Hepatocyte (in vitro differentiated cells): Measurements from ENCODE around the gene GABARAPL1.

ENCODE experiments used
- EZH2 ChIP-seq: fragments of 200-600 bp; sonication (generic); IDR thresholded peaks from 2 replicates; pipeline ENCODE4 v1.6.1; 2016; ENCODE audit warnings: antibody characterized with exemption, mild to moderate bottlenecking, borderline replicate concordance
- EZH2phosphoT487 ChIP-seq: fragments of 200-600 bp; sonication (generic); IDR thresholded peaks from one replicate; pipeline ENCODE4 v1.6.1; 2018; ENCODE audit warnings: antibody characterized with exemption, mild to moderate bottlenecking, low read depth, moderate library complexity; ENCODE audit not compliant: unreplicated experiment, severe bottlenecking
- TF ChIP-seq, protein P1 (sequence below): fragments of 200-600 bp; sonication (generic); IDR thresholded peaks from 2 replicates; pipeline ENCODE4 v1.5.1; 2016; ENCODE audit warnings: antibody characterized with exemption, mild to moderate bottlenecking; ENCODE audit not compliant: poor library complexity

GRCh38 chr12:10241727-10242126 lies 29.1 kb downstream of the GABARAPL1 start:
- TF ChIP-seq EZH2phosphoT487 (no peak), EZH2 (no peak)
- TF ChIP-seq, protein P1, sequence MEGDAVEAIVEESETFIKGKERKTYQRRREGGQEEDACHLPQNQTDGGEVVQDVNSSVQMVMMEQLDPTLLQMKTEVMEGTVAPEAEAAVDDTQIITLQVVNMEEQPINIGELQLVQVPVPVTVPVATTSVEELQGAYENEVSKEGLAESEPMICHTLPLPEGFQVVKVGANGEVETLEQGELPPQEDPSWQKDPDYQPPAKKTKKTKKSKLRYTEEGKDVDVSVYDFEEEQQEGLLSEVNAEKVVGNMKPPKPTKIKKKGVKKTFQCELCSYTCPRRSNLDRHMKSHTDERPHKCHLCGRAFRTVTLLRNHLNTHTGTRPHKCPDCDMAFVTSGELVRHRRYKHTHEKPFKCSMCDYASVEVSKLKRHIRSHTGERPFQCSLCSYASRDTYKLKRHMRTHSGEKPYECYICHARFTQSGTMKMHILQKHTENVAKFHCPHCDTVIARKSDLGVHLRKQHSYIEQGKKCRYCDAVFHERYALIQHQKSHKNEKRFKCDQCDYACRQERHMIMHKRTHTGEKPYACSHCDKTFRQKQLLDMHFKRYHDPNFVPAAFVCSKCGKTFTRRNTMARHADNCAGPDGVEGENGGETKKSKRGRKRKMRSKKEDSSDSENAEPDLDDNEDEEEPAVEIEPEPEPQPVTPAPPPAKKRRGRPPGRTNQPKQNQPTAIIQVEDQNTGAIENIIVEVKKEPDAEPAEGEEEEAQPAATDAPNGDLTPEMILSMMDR: no peak
